OCI-LY1 (cell line): Measurements from ENCODE around the gene CCDC40.

Source experiments
- H2AFZ ChIP-seq: fragments of 200-600 bp; sonication (generic), shearing (Covaris generic); 2 replicates; pipeline ENCODE4 v1.6.0; 2014; ENCODE audit warnings: antibody characterized with exemption, mild to moderate bottlenecking, low read length
- H3F3A ChIP-seq: fragments of 200-600 bp; sonication (generic), shearing (Covaris generic); 2 replicates; pipeline ENCODE4 v1.6.0; 2014; ENCODE audit warnings: mild to moderate bottlenecking, antibody characterized with exemption, low read length, moderate library complexity; ENCODE audit not compliant: insufficient read depth
- H3K27ac ChIP-seq: fragments of 200-600 bp; sonication (generic); 2 replicates; pipeline ENCODE4 v1.5.1; 2014; ENCODE audit warnings: low read length, mixed run types, mild to moderate bottlenecking, low read depth; ENCODE audit not compliant: poor library complexity, severe bottlenecking
- H3K27me3 ChIP-seq: fragments of 200-600 bp; sonication (generic); 2 replicates; pipeline ENCODE4 v1.6.0; 2014; ENCODE audit warnings: antibody characterized with exemption, mild to moderate bottlenecking, low read length, moderate library complexity; ENCODE audit not compliant: insufficient read depth
- H3K36me3 ChIP-seq: fragments of 200-600 bp; sonication (generic); 2 replicates; pipeline ENCODE4 v1.6.1; 2014; ENCODE audit warnings: mild to moderate bottlenecking, antibody characterized with exemption, low read length, moderate library complexity, mixed read lengths; ENCODE audit not compliant: insufficient read depth
- H3K4me1 ChIP-seq: fragments of 200-600 bp; sonication (generic); 2 replicates; pipeline ENCODE4 v1.5.1; 2014; ENCODE audit warnings: mild to moderate bottlenecking, low read length, moderate library complexity; ENCODE audit not compliant: insufficient read depth, severe bottlenecking
- H3K4me2 ChIP-seq: fragments of 200-600 bp; sonication (generic), shearing (Covaris generic); 2 replicates; pipeline ENCODE4 v1.6.1; 2014; ENCODE audit warnings: low read length
- H3K4me3 ChIP-seq: fragments of 200-600 bp; sonication (generic); 2 replicates; pipeline ENCODE4 v1.5.1; 2014; ENCODE audit warnings: low read length, low read depth, mild to moderate bottlenecking, mixed read lengths; ENCODE audit not compliant: poor library complexity, severe bottlenecking
- H3K79me2 ChIP-seq: fragments of 200-600 bp; shearing (Covaris generic); 2 replicates; pipeline ENCODE4 v1.6.1; 2016; ENCODE audit warnings: mixed run types, low read length, mixed read lengths; ENCODE audit not compliant: insufficient read depth
- H3K9ac ChIP-seq: fragments of 200-600 bp; sonication (generic), shearing (Covaris generic); 2 replicates; pipeline ENCODE4 v1.6.1; 2014; ENCODE audit warnings: mild to moderate bottlenecking, low read length, mixed read lengths
- H3K9me2 ChIP-seq: fragments of 200-600 bp; sonication (generic), shearing (Covaris generic); 2 replicates; pipeline ENCODE4 v1.6.1; 2014; ENCODE audit warnings: low read depth, mild to moderate bottlenecking, low read length, mixed read lengths
- H3K9me3 ChIP-seq: fragments of 200-600 bp; shearing (Covaris generic); 2 replicates; pipeline ENCODE4 v1.6.1; 2014; ENCODE audit warnings: low read length, mixed read lengths
- H4K20me1 ChIP-seq: fragments of 200-600 bp; sonication (generic), shearing (Covaris generic); 2 replicates; pipeline ENCODE4 v1.6.0; 2016; ENCODE audit warnings: mild to moderate bottlenecking, low read length; ENCODE audit not compliant: insufficient read depth
- EZH2 ChIP-seq: fragments of 200-600 bp; sonication (generic), shearing (Covaris generic); IDR thresholded peaks from 2 replicates; pipeline ENCODE4 v1.8.0; 2017; ENCODE audit warnings: borderline replicate concordance, mixed run types, mild to moderate bottlenecking, antibody characterized with exemption, low read length, moderate library complexity, mixed read lengths
- TF ChIP-seq, protein P1 (sequence below): fragments of 200-600 bp; sonication (generic), shearing (Covaris generic); IDR thresholded peaks from 2 replicates; pipeline ENCODE4 v1.5.1; 2017; ENCODE audit warnings: mild to moderate bottlenecking, antibody characterized with exemption, low read length, moderate library complexity, mixed read lengths

Gene CCDC40

GRCh38 chr17:79990051-79990592 lies 46.3 kb upstream of the CCDC40 start:
- no peak overlapping the region for H3K9ac ChIP-seq
- no peak for TF ChIP-seq EZH2
- TF ChIP-seq, protein P1, sequence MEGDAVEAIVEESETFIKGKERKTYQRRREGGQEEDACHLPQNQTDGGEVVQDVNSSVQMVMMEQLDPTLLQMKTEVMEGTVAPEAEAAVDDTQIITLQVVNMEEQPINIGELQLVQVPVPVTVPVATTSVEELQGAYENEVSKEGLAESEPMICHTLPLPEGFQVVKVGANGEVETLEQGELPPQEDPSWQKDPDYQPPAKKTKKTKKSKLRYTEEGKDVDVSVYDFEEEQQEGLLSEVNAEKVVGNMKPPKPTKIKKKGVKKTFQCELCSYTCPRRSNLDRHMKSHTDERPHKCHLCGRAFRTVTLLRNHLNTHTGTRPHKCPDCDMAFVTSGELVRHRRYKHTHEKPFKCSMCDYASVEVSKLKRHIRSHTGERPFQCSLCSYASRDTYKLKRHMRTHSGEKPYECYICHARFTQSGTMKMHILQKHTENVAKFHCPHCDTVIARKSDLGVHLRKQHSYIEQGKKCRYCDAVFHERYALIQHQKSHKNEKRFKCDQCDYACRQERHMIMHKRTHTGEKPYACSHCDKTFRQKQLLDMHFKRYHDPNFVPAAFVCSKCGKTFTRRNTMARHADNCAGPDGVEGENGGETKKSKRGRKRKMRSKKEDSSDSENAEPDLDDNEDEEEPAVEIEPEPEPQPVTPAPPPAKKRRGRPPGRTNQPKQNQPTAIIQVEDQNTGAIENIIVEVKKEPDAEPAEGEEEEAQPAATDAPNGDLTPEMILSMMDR = no peak
- no peak overlapping the region for H3K4me3 ChIP-seq
- H3K4me1 ChIP-seq = peaks cover 6% of the 10 kb centered on the region
- no peaks in the 10 kb centered on the region for H3K9me3 ChIP-seq
- H2AFZ ChIP-seq = no peak overlapping the region
- no peak overlapping the region for H3K27ac ChIP-seq
- H4K20me1 ChIP-seq = no peaks in the 10 kb centered on the region
- H3F3A ChIP-seq = no peaks in the 10 kb centered on the region
- 0 out of 2 replicates have a peak, but pooled peaks cover 2% of the 10 kb centered on the region for H3K27me3 ChIP-seq
- no peaks in the 10 kb centered on the region for H3K79me2 ChIP-seq
- H3K4me2 ChIP-seq = no peak overlapping the region
- no peaks in the 10 kb centered on the region for H3K36me3 ChIP-seq
- H3K9me2 ChIP-seq = no peaks in the 10 kb centered on the region

- no peaks in the 10 kb centered on the region for H3K36me3 ChIP-seq
- no peak overlapping the region for H3K27ac ChIP-seq
- peaks cover 6% of the 10 kb centered on the region for H3K4me1 ChIP-seq
- no peaks in the 10 kb centered on the region for H3F3A ChIP-seq
- H3K4me2 ChIP-seq = no peak overlapping the region
- no peaks in the 10 kb centered on the region for H4K20me1 ChIP-seq
- no peak overlapping the region for H3K9ac ChIP-seq
- no peaks in the 10 kb centered on the region for H3K79me2 ChIP-seq
- H3K9me2 ChIP-seq = no peaks in the 10 kb centered on the region
- no peak overlapping the region for H3K4me3 ChIP-seq
- no peak for TF ChIP-seq EZH2
- TF ChIP-seq, protein P1 = no peak
- 0 out of 2 replicates have a peak, but pooled peaks cover 2% of the 10 kb centered on the region for H3K27me3 ChIP-seq
- H2AFZ ChIP-seq = no peak overlapping the region
- H3K9me3 ChIP-seq = no peaks in the 10 kb centered on the region
Observed at GRCh38 chr17:79990704-79991103, 45.7 kb upstream of the CCDC40 start.

- Histone ChIP-seq H3K27ac (no peak overlapping the region), H3F3A (no peaks in the 10 kb centered on the region), H3K4me1 (peaks cover 6% of the 10 kb centered on the region), H3K4me3 (no peak overlapping the region), H4K20me1 (no peaks in the 10 kb centered on the region), H3K4me2 (no peak overlapping the region), H2AFZ (no peak overlapping the region), H3K79me2 (no peaks in the 10 kb centered on the region), H3K36me3 (no peaks in the 10 kb centered on the region), H3K27me3 (0 out of 2 replicates have a peak, but pooled peaks cover 2% of the 10 kb centered on the region), H3K9me3 (no peaks in the 10 kb centered on the region), H3K9me2 (no peaks in the 10 kb centered on the region), H3K9ac (no peak overlapping the region)
- TF ChIP-seq, protein P1 = no peak; the same call in 1 of the 2 replicates
- TF ChIP-seq EZH2 = no peak
Observed at GRCh38 chr17:79991140-79991923, 45.1 kb upstream of the CCDC40 start.
